Endothelial cell of umbilical vein (primary cell): Measurements from ENCODE around the gene FOLR3. TPM values are rescaled to one million over a fixed set of nuclear protein-coding genes. Genes with fewer than 3 reads are reported as not detected.

Experiments used
- BruUV-seq: library from RNA; stranded (reverse); fragments of 400-500 nt; replicated peaks from 2 replicates; lab custom pipeline; 2021; lab: Mats Ljungman, UMichigan
- CTCF ChIA-PET: fragments of 300-600, 350-600 bp; sonication (Branson Sonifier 250); formaldehyde crosslinking; loops from one replicate; lab custom pipeline; 2021; ENCODE audit warnings: antibody characterized with exemption, inconsistent platforms; lab: Charles Lee
- POLR2A ChIA-PET: fragments of 300-600, 350-600 bp; sonication (Branson Sonifier 250); formaldehyde crosslinking; loops from one replicate; lab custom pipeline; 2021; ENCODE audit warnings: antibody characterized with exemption, inconsistent platforms; lab: Charles Lee
- DNase-seq: peaks from one replicate; pipeline ENCODE4 v3.0.0-alpha.2; 2011; ENCODE audit warnings: low read depth, low spot score
- FAIRE-seq: peaks from 2 replicates; lab custom pipeline; 2011; peaks lifted over from hg19 to GRCh38; lab: Jason Lieb, UNC
- H2AFZ ChIP-seq: 2 replicates; pipeline ENCODE4 v1.6.0; 2012; ENCODE audit warnings: low read depth, low read length, control low read depth, inconsistent platforms
- H3K27ac ChIP-seq: 2 replicates; pipeline ENCODE4 v1.5.1; 2011; ENCODE audit warnings: low read depth, mild to moderate bottlenecking, control low read depth, low read length, moderate library complexity; ENCODE audit not compliant: insufficient read depth
- H3K27me3 ChIP-seq, 2 experiments: 2 replicates each; pipeline versions ENCODE4 v1.6.0 to v1.6.1; 2011; ENCODE audit warnings: low read length in 2 of 2, mixed read lengths in 1 of 2; ENCODE audit not compliant: control insufficient read depth in 2 of 2, insufficient read depth in 2 of 2
- H3K36me3 ChIP-seq, 2 experiments: 2 replicates in 1 of 2; 3 replicates in 1 of 2; pipeline ENCODE4 v1.5.1; 2011; ENCODE audit warnings: low read length in 2 of 2, mild to moderate bottlenecking in 1 of 2, moderate library complexity in 1 of 2; ENCODE audit not compliant: control insufficient read depth in 2 of 2, insufficient read depth in 2 of 2; ENCODE audit errors: extremely low read depth in 1 of 2
- H3K4me1 ChIP-seq: 3 replicates; pipeline ENCODE4 v1.5.1; 2011; ENCODE audit warnings: mild to moderate bottlenecking, low read length; ENCODE audit not compliant: control insufficient read depth, insufficient read depth; ENCODE audit errors: extremely low read depth
- H3K4me2 ChIP-seq: 2 replicates; pipeline ENCODE4 v1.6.1; 2011; ENCODE audit warnings: low read length, control low read depth, mixed read lengths; ENCODE audit not compliant: insufficient read depth
- H3K4me3 ChIP-seq, 3 experiments: fragments of 200-600 bp in 1 of 3; sonication (generic), shearing (Covaris generic) in 1 of 3; replicated peaks in 1 of 3; 2 replicates each; pipeline ENCODE4 v1.5.1; 2011 to 2016; ENCODE audit warnings: control low read depth in 3 of 3, low read length in 3 of 3, mild to moderate bottlenecking in 2 of 3, inconsistent platforms in 1 of 3, low read depth in 1 of 3, moderate library complexity in 1 of 3; ENCODE audit not compliant: insufficient read depth in 1 of 3
- H3K79me2 ChIP-seq: 2 replicates; pipeline ENCODE4 v1.6.0; 2012; ENCODE audit warnings: low read length, inconsistent platforms; ENCODE audit not compliant: control insufficient read depth, insufficient read depth
- H3K9ac ChIP-seq: replicated peaks from 2 replicates; pipeline ENCODE3; 2011; ENCODE audit warnings: low read length, control low read depth; ENCODE audit not compliant: insufficient read depth; ENCODE audit errors: extremely low read depth
- H3K9me1 ChIP-seq: replicated peaks from 3 replicates; pipeline ENCODE4 v1.6.0; 2011; ENCODE audit warnings: mild to moderate bottlenecking, low read length; ENCODE audit not compliant: control insufficient read depth, insufficient read depth; ENCODE audit errors: extremely low read depth
- H3K9me3 ChIP-seq: replicated peaks from 2 replicates; pipeline ENCODE4 v1.5.1; 2012; ENCODE audit warnings: low read length, inconsistent platforms; ENCODE audit not compliant: control insufficient read depth, insufficient read depth
- H4K20me1 ChIP-seq: replicated peaks from 2 replicates; pipeline ENCODE3; 2011; ENCODE audit warnings: mild to moderate bottlenecking, low read length; ENCODE audit not compliant: control insufficient read depth, insufficient read depth; ENCODE audit errors: extremely low read depth
- EZH2 ChIP-seq: IDR thresholded peaks from 2 replicates; pipeline ENCODE4 v1.6.1; 2012; ENCODE audit warnings: borderline replicate concordance, low read depth, mild to moderate bottlenecking, moderate library complexity, low read length, inconsistent platforms; ENCODE audit not compliant: severe bottlenecking
- FOS ChIP-seq: IDR thresholded peaks from 2 replicates; pipeline ENCODE4 v1.6.1; 2011; ENCODE audit warnings: mild to moderate bottlenecking, low read length, moderate library complexity, borderline replicate concordance; ENCODE audit not compliant: insufficient read depth
- GATA2 ChIP-seq: IDR thresholded peaks from 2 replicates; pipeline ENCODE4 v1.7.0; 2011; ENCODE audit warnings: low read depth, mild to moderate bottlenecking, moderate library complexity, mixed read lengths, low read length; ENCODE audit not compliant: insufficient read length, insufficient read depth
- JUN ChIP-seq: IDR thresholded peaks from 2 replicates; pipeline ENCODE4 v1.6.1; 2011; ENCODE audit warnings: borderline replicate concordance, low read depth; ENCODE audit not compliant: insufficient read length, insufficient read depth
- MAX ChIP-seq: IDR thresholded peaks from 2 replicates; pipeline ENCODE4 v1.6.1; 2011; ENCODE audit not compliant: insufficient read depth, insufficient read length
- MYC ChIP-seq: IDR thresholded peaks from one replicate; pipeline ENCODE4 v1.6.1; 2011; ENCODE audit warnings: mild to moderate bottlenecking, low read depth, low read length
- POLR2A ChIP-seq: IDR thresholded peaks from 2 replicates; pipeline ENCODE4 v1.6.1; 2012; ENCODE audit warnings: low read depth, mild to moderate bottlenecking, control low read depth, low read length
- POLR2AphosphoS5 ChIP-seq: IDR thresholded peaks from 2 replicates; pipeline ENCODE4 v1.6.1; 2012; ENCODE audit warnings: low read depth, mild to moderate bottlenecking, control low read depth, low read length, moderate library complexity; ENCODE audit not compliant: insufficient read depth
- dilution Hi-C: fragments of 300-500 bp; cut with MboI; formaldehyde crosslinking; loops from one replicate; pipeline ENCODE4 v1.15.0; 2019; ENCODE audit warnings: low sequenced_read_pairs; ENCODE audit not compliant: extremely low pct_ligation_motif_present
- intact Hi-C: fragments of 100-400 bp; cut with micrococcal nuclease; formaldehyde crosslinking; loops from one replicate; pipeline ENCODE4 v1.10.0; 2022
- polyA plus RNA-seq, 4 experiments: library from polyadenylated mRNA; depleted of rRNA in 3 of 4; stranded (reverse) in 3 of 4; unstranded in 1 of 4; fragments of >200 nt; gene quantifications; 2 replicates each; pipeline versions ENCODE4 v1.2.1 to v1.2.3, GENCODE V29; 2011 to 2012; ENCODE audit warnings: missing spikeins in 1 of 4
- total RNA-seq: library from RNA; stranded (reverse); gene quantifications from 2 replicates; pipeline ENCODE4 v1.2.3, GENCODE V29; 2021
- TF ChIP-seq, protein P1 (sequence below), 2 donors: IDR thresholded peaks; 1 replicate in 1 of 2; 2 replicates in 1 of 2; pipeline ENCODE4 v1.5.1; 2011; ENCODE audit warnings: low read length in 2 of 2, mild to moderate bottlenecking in 2 of 2, moderate library complexity in 2 of 2, control low read depth in 1 of 2, inconsistent platforms in 1 of 2, low read depth in 1 of 2; ENCODE audit not compliant: insufficient read depth in 1 of 2; ENCODE audit errors: extremely low read depth in 1 of 2

FOLR3 gene
- total and polyA plus RNA-seq, 2 donors (not counting 3 experiments of a cell fraction or from before 2014, with no cell fraction given): not detected

- Histone ChIP-seq H3K4me1 (no peaks in the 10 kb centered on the region), H3K27me3 (peaks cover 0 to 4% of the 10 kb centered on the region in 2 experiments), H3K79me2 (no peaks in the 10 kb centered on the region), H2AFZ (no peak overlapping the region), H3K36me3 (no peaks in the 10 kb centered on the region), H3K9ac (no peak overlapping the region), H4K20me1 (no peaks in the 10 kb centered on the region), H3K9me3 (no peaks in the 10 kb centered on the region), H3K9me1 (no peaks in the 10 kb centered on the region), H3K4me2 (no peak overlapping the region), H3K27ac (no peak overlapping the region), H3K4me3 (no peak overlapping the region)
- POLR2A ChIA-PET: no interaction called here
- no peak for TF ChIP-seq POLR2A
- no peak for TF ChIP-seq EZH2
- TF ChIP-seq, protein P1, sequence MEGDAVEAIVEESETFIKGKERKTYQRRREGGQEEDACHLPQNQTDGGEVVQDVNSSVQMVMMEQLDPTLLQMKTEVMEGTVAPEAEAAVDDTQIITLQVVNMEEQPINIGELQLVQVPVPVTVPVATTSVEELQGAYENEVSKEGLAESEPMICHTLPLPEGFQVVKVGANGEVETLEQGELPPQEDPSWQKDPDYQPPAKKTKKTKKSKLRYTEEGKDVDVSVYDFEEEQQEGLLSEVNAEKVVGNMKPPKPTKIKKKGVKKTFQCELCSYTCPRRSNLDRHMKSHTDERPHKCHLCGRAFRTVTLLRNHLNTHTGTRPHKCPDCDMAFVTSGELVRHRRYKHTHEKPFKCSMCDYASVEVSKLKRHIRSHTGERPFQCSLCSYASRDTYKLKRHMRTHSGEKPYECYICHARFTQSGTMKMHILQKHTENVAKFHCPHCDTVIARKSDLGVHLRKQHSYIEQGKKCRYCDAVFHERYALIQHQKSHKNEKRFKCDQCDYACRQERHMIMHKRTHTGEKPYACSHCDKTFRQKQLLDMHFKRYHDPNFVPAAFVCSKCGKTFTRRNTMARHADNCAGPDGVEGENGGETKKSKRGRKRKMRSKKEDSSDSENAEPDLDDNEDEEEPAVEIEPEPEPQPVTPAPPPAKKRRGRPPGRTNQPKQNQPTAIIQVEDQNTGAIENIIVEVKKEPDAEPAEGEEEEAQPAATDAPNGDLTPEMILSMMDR (IDR thresholded peaks at IDR 0.05; ENCODE audit: extremely low read depth in 1 of 2, insufficient read depth in 1 of 2, low read depth in 1 of 2, low read length in 2 of 2): no peak
- DNase-seq: no peak
- intact Hi-C loops: no loop called here
- FAIRE-seq: no peak
- dilution Hi-C loops: no loop called here
- BruUV-seq: no TSS peak
- CTCF ChIA-PET: interaction anchor here (0.9 to 4.1 kb wide), 3 partner anchors 18 to 305 kb away, joined by 3 to 25 read pairs (median 4); no protein-coding TSS in a partner anchor
Measured at GRCh38 chr11:72125956-72126355, 9.6 kb upstream of the FOLR3 start.

- intact Hi-C loops (no loop called here), dilution Hi-C loops (no loop called here)
- Histone ChIP-seq H3K4me3 (no peak overlapping the region), H2AFZ (no peak overlapping the region), H3K9me3 (no peaks in the 10 kb centered on the region), H3K9me1 (no peaks in the 10 kb centered on the region), H3K36me3 (no peaks in the 10 kb centered on the region), H3K27ac (no peak overlapping the region), H3K4me2 (no peak overlapping the region), H4K20me1 (no peaks in the 10 kb centered on the region), H3K9ac (no peak overlapping the region), H3K79me2 (no peaks in the 10 kb centered on the region), H3K27me3 (peaks cover 2 to 8% of the 10 kb centered on the region in 2 experiments), H3K4me1 (no peaks in the 10 kb centered on the region)
- FAIRE-seq: no peak
- TF ChIP-seq MAX (no peak), FOS (no peak), POLR2AphosphoS5 (no peak), MYC (no peak), EZH2 (no peak), JUN (no peak), GATA2 (no peak), POLR2A (no peak)
- TF ChIP-seq, protein P1 (IDR thresholded peaks at IDR 0.05; ENCODE audit: extremely low read depth in 1 of 2, insufficient read depth in 1 of 2, low read depth in 1 of 2, low read length in 2 of 2): no peak
- ChIA-PET CTCF (interaction anchor here (0.9 to 1.0 kb wide), 2 partner anchors 24 to 103 kb away, joined by 3 read pairs; no protein-coding TSS in a partner anchor), POLR2A (no interaction called here)
- DNase-seq: no peak
- BruUV-seq: no TSS peak
Measured at GRCh38 chr11:72127923-72128322, 7.6 kb upstream of the FOLR3 start.
